Testis (tissue), 3 donors: ENCODE data around the gene CA5A. TPM values are rescaled to one million over a fixed set of nuclear protein-coding genes. Genes with fewer than 3 reads are reported as not detected.
"Not testable (repeated sequence)": the region's sequence is repeated elsewhere in the genome, so short reads cannot be mapped to it uniquely, and the experiment has no call there.

Experiments
- DNase-seq: peaks from one replicate; pipeline ENCODE4 v3.0.0-alpha.2; 2019
- H3K27ac ChIP-seq, 2 donors: fragments of 200-600 bp; sonication (generic); one replicate each; pipeline ENCODE4 v1.5.1; 2019
- H3K27me3 ChIP-seq: fragments of 200-600 bp; sonication (generic); one replicate; pipeline ENCODE4 v1.5.1; 2019
- H3K36me3 ChIP-seq: fragments of 200-600 bp; sonication (generic); one replicate; pipeline ENCODE4 v1.5.1; 2017; ENCODE audit warnings: low read depth; ENCODE audit errors: missing control alignments
- H3K4me1 ChIP-seq: fragments of 200-600 bp; sonication (generic); one replicate; pipeline ENCODE4 v1.5.1; 2019
- H3K4me3 ChIP-seq, 2 donors: fragments of 200-600 bp; sonication (generic); one replicate each; pipeline ENCODE4 v1.5.1; 2017 to 2019
- H3K9me3 ChIP-seq: fragments of 200-600 bp; sonication (generic); one replicate; pipeline ENCODE4 v1.5.1; 2017
- CTCF ChIP-seq, 3 experiments: fragments of 450-650 bp in 2 of 3; fragments of 200-600 bp in 1 of 3; sonication (generic) in 1 of 3; IDR thresholded peaks; one replicate each; pipeline ENCODE4 v1.5.1; 2016 to 2019; ENCODE audit warnings: antibody characterized with exemption in 3 of 3, mild to moderate bottlenecking in 2 of 3, moderate library complexity in 1 of 3
- POLR2A ChIP-seq: fragments of 450-650 bp; IDR thresholded peaks from one replicate; pipeline ENCODE4 v1.6.1; 2017; ENCODE audit warnings: antibody characterized with exemption, mild to moderate bottlenecking, moderate library complexity
- WGBS, 2 donors: methylation state at CpG; one replicate each; pipeline ENCODE4 v1.1.5; 2018; 5-methylcytosine and 5-hydroxymethylcytosine counted together
- intact Hi-C: fragments of 100-400 bp; cut with DNase I; formaldehyde crosslinking; loops from one replicate; pipeline ENCODE4 v1.15.1; 2023; ENCODE audit warnings: low total_unique reads
- polyA plus RNA-seq: library from polyadenylated mRNA; stranded (reverse); fragments of 350-450 nt; fragmentation: Illumina TruSeq; extraction: RNeasy Lipid Tissue Mini Kit (QIAGEN cat#74804); gene quantifications from one replicate; pipeline ENCODE4 v1.2.3, GENCODE V29; 2014; ENCODE audit warnings: low read depth, low replicate concordance; ENCODE audit not compliant: insufficient read depth
- total RNA-seq, 2 donors: library from RNA; depleted of rRNA; stranded (reverse); fragments of >200 nt; gene quantifications; one replicate each; pipeline ENCODE4 v1.2.3, GENCODE V29; 2016

The CA5A gene
- total and polyA plus RNA-seq, 3 donors from 2014 or later, result not detected

- H3K36me3 ChIP-seq, result no peaks in the 10 kb centered on the region
Observed at GRCh38 chr16:87982581-87983041, 46.3 kb upstream of the CA5A start.

GRCh38 chr16:87981376-87981775, 45.0 kb upstream of the CA5A start:
- H3K9me3 ChIP-seq, H3K27me3 ChIP-seq, DNase-seq, intact Hi-C loops, H3K27ac ChIP-seq, H3K36me3 ChIP-seq, H3K4me1 ChIP-seq, H3K4me3 ChIP-seq: not testable (repeated sequence)
- WGBS, 2 donors, result 80 to 99% methylated on average over 4 of the region's 4 CpGs

More at GRCh38 chr16:87982581-87983041, 46.3 kb upstream of the CA5A start:
- DNase-seq, result no peak
- no peaks in the 10 kb centered on the region for H3K4me1 ChIP-seq
- no peaks in the 10 kb centered on the region for H3K27me3 ChIP-seq
- H3K27ac ChIP-seq, result no peak overlapping the region
- intact Hi-C loops, result no loop called here
- H3K4me3 ChIP-seq, result no peak overlapping the region
- 75 to 92% methylated on average over 15 to 17 of the region's 17 CpGs for WGBS, 2 donors
- H3K9me3 ChIP-seq, result no peaks in the 10 kb centered on the region
- TF ChIP-seq POLR2A (no peak), CTCF (IDR thresholded peaks at IDR 0.05) (no peak)

GRCh38 chr16:87979911-87980630, 43.7 kb upstream of the CA5A start:
- 69 to 83% methylated on average over 12 of the region's 12 CpGs for WGBS, 2 donors
- DNase-seq, H3K27ac ChIP-seq, H3K4me1 ChIP-seq, H3K27me3 ChIP-seq, H3K9me3 ChIP-seq, H3K36me3 ChIP-seq, intact Hi-C loops, H3K4me3 ChIP-seq: not testable (repeated sequence)

- no peaks in the 10 kb centered on the region for H3K27me3 ChIP-seq
- no peaks in the 10 kb centered on the region for H3K4me1 ChIP-seq
- TF ChIP-seq POLR2A (no peak), CTCF (IDR thresholded peaks at IDR 0.05) (no peak)
- no peaks in the 10 kb centered on the region for H3K36me3 ChIP-seq
- DNase-seq, result no peak
- no peak overlapping the region for H3K27ac ChIP-seq
- no peaks in the 10 kb centered on the region for H3K9me3 ChIP-seq
- no peak overlapping the region for H3K4me3 ChIP-seq
- 90 to 92% methylated on average over 4 to 7 of the region's 8 CpGs for WGBS, 2 donors
- intact Hi-C loops, result no loop called here
Observed at GRCh38 chr16:87979352-87979751, 43.0 kb upstream of the CA5A start.

GRCh38 chr16:87978127-87978526, 41.8 kb upstream of the CA5A start:
- Histone ChIP-seq H3K9me3 (no peaks in the 10 kb centered on the region), H3K27ac (no peak overlapping the region), H3K36me3 (no peaks in the 10 kb centered on the region), H3K4me1 (no peaks in the 10 kb centered on the region), H3K4me3 (no peak overlapping the region), H3K27me3 (no peaks in the 10 kb centered on the region)
- TF ChIP-seq CTCF (IDR thresholded peaks at IDR 0.05) (no peak), POLR2A (no peak)
- DNase-seq, result no peak
- 87 to 95% methylated on average over 5 of the region's 5 CpGs for WGBS, 2 donors
- intact Hi-C loops, result no loop called here

GRCh38 chr16:87976665-87977064, 40.3 kb upstream of the CA5A start:
- no peaks in the 10 kb centered on the region for H3K9me3 ChIP-seq
- intact Hi-C loops, result no loop called here
- H3K4me3 ChIP-seq, result no peak overlapping the region
- 88 to 98% methylated on average over 3 of the region's 3 CpGs for WGBS, 2 donors
- no peaks in the 10 kb centered on the region for H3K27me3 ChIP-seq
- no peak for TF ChIP-seq POLR2A
- TF ChIP-seq CTCF (IDR thresholded peaks at IDR 0.05), result no peak
- no peak overlapping the region for H3K27ac ChIP-seq
- H3K4me1 ChIP-seq, result no peaks in the 10 kb centered on the region
- no peak for DNase-seq
- H3K36me3 ChIP-seq, result no peaks in the 10 kb centered on the region
